PFSK-1 (cell line): ENCODE data around the gene THY1.

Source experiments
- FOXP2 ChIP-seq: optimal IDR thresholded peaks from 2 replicates; pipeline ENCODE3; 2011; ENCODE audit warnings: borderline replicate concordance, control low read depth, inconsistent platforms; ENCODE audit not compliant: insufficient read depth; ENCODE audit errors: extremely low read length, extremely low read depth
- POLR2AphosphoS5 ChIP-seq: IDR thresholded peaks from 2 replicates; pipeline ENCODE4 v1.6.1; 2012; ENCODE audit warnings: low read depth, mild to moderate bottlenecking, control low read depth, low read length, moderate library complexity
- REST ChIP-seq, 2 experiments: IDR thresholded peaks; 2 replicates each; pipeline versions ENCODE4 v1.6.1 to v1.8.0; 2011 to 2012; ENCODE audit warnings: low read depth in 2 of 2, low read length in 2 of 2, control low read depth in 1 of 2, inconsistent platforms in 1 of 2, mild to moderate bottlenecking in 1 of 2, moderate library complexity in 1 of 2; ENCODE audit not compliant: insufficient read depth in 1 of 2
- SIN3A ChIP-seq: IDR thresholded peaks from 2 replicates; pipeline ENCODE4 v1.6.1; 2012; ENCODE audit warnings: mild to moderate bottlenecking, low read length, moderate library complexity, borderline replicate concordance; ENCODE audit not compliant: insufficient read depth
- TAF1 ChIP-seq: IDR thresholded peaks from 2 replicates; pipeline ENCODE4 v1.6.1; 2012; ENCODE audit warnings: low read length, control low read depth, borderline replicate concordance; ENCODE audit not compliant: insufficient read depth

THY1 gene

GRCh38 chr11:119378851-119379465 lies 44.0 kb downstream of the THY1 start:
- TF ChIP-seq SIN3A (no peak), POLR2AphosphoS5 (no peak), FOXP2 (no peak), REST (IDR thresholded peaks at IDR 0.05; ENCODE audit: insufficient read depth in 1 of 2, low read depth in 2 of 2, low read length in 2 of 2) (no peak), TAF1 (no peak)

- TF ChIP-seq FOXP2 (no peak), SIN3A (no peak), POLR2AphosphoS5 (no peak), REST (IDR thresholded peaks at IDR 0.05; ENCODE audit: insufficient read depth in 1 of 2, low read depth in 2 of 2, low read length in 2 of 2) (no peak), TAF1 (no peak)
These were observed 44.9 kb downstream of the THY1 start for GRCh38 chr11:119377961-119378667.

DNA sequence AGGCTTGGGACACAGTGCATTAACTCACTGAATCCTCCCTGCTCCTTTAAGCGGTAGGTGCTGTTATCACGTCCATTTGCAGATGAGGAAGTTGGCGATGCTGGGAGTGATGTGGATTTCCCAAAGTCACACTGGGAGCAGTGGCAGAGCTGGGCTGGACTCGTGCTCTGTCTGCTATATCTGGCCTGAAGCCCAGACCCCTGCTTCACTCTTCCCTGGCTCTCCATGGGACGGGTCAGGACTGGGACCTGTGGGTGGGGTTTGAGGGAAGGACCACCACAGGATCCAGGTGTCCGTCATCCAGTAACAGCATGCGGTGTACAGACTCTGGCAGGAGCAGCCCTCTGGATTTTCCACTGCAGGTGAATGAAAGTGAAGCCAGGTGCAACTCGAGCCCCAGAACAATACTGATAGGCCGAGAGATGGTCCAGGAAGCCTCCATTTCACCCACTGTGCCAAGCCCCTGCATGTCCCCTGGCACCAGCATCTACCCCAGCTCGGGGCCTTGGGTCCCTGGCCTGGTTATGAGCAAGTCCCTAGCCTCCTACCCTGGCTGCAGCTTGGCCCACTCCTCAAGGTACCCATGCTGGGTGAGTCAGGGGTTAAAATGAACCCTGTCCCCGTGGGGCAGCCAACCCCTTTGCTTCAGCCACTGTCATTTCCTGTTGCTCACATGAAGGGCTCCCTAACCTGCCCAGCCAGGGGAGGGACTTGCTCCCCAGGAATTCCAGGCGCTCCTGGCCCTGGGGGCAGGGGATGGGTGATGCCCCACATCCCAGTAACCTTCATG lies 45.7 kb downstream of the THY1 start:
- no peak for TF ChIP-seq POLR2AphosphoS5
- no peak for TF ChIP-seq FOXP2
- TF ChIP-seq SIN3A, result no peak
- TF ChIP-seq REST (IDR thresholded peaks at IDR 0.05; ENCODE audit: insufficient read depth in 1 of 2, low read depth in 2 of 2, low read length in 2 of 2), result no peak
- TF ChIP-seq TAF1, result no peak

DNA sequence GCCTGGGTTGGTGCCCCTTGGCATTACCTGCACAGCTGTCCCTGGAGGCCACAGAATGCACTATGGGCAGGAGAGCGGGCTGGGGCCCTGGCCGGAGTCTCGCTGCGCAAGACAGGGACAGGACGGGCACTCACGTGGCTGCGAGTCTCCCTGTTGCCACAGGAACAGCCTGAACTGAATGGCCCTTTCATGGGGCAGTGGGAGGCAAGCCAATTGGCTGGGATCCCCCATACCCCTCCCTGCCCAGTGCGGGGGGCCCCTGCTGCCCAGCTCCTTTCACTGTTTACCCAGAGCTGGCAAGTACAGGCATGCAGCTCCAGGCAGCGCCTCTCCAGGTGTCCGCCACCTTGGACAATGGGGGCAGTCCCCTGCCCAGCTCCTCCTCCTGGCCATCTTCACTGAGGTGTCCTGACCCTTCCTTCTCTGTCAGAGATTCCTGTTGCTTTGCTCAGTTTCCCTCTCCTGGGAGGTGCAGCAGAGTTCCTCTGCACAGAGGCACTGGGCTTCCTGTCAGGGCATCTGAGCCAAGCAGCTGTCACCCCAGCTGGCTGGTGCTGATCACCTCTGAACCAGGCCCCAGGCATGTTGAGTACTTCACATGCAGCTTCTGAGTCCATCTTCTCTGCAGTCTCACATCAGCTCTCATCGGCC lies 46.6 kb downstream of the THY1 start:
- TF ChIP-seq REST (IDR thresholded peaks at IDR 0.05; ENCODE audit: insufficient read depth in 1 of 2, low read depth in 2 of 2, low read length in 2 of 2), result no peak
